DOHH2 (cell line): ENCODE data around the gene EFNA5.

ENCODE experiments used
- H3F3A ChIP-seq: fragments of 200-600 bp; sonication (generic), shearing (Covaris generic); 2 replicates; pipeline ENCODE4 v1.6.0; 2016; ENCODE audit warnings: antibody characterized with exemption, mild to moderate bottlenecking; ENCODE audit not compliant: control insufficient read depth, insufficient read depth
- H3K27ac ChIP-seq: fragments of 200-600 bp; sonication (generic); 2 replicates; pipeline ENCODE4 v1.5.1; 2014; ENCODE audit warnings: low read depth, mild to moderate bottlenecking, low read length, moderate library complexity
- H3K27me3 ChIP-seq: fragments of 200-600 bp; sonication (generic); 2 replicates; pipeline ENCODE4 v1.6.1; 2014; ENCODE audit warnings: mild to moderate bottlenecking, low read length, mixed read lengths; ENCODE audit not compliant: control insufficient read depth
- H3K36me3 ChIP-seq: fragments of 200-600 bp; sonication (generic); 2 replicates; pipeline ENCODE4 v1.6.1; 2014; ENCODE audit warnings: mild to moderate bottlenecking, low read length, moderate library complexity, mixed read lengths; ENCODE audit not compliant: control insufficient read depth
- H3K4me1 ChIP-seq: fragments of 200-600 bp; sonication (generic); 2 replicates; pipeline ENCODE4 v1.6.1; 2014; ENCODE audit warnings: mild to moderate bottlenecking, low read length, mixed read lengths; ENCODE audit not compliant: control insufficient read depth
- H3K4me2 ChIP-seq: fragments of 200-600 bp; sonication (generic); 2 replicates; pipeline ENCODE4 v1.6.0; 2014; ENCODE audit warnings: mild to moderate bottlenecking, low read length, moderate library complexity
- H3K4me3 ChIP-seq: fragments of 200-600 bp; sonication (generic); 2 replicates; pipeline ENCODE4 v1.5.1; 2014; ENCODE audit warnings: mild to moderate bottlenecking, low read length, mixed read lengths
- H3K79me2 ChIP-seq: fragments of 200-600 bp; sonication (generic); 2 replicates; pipeline ENCODE4 v1.6.1; 2014; ENCODE audit warnings: mild to moderate bottlenecking, low read length, mixed read lengths; ENCODE audit not compliant: control insufficient read depth
- H3K9me2 ChIP-seq: fragments of 200-600 bp; sonication (generic); replicated peaks from 2 replicates; pipeline ENCODE4 v1.6.1; 2014; ENCODE audit warnings: mild to moderate bottlenecking, low read length, mixed read lengths; ENCODE audit not compliant: control insufficient read depth
- H3K9me3 ChIP-seq: fragments of 200-600 bp; sonication (generic); 2 replicates; pipeline ENCODE4 v1.6.1; 2014; ENCODE audit warnings: antibody characterized with exemption, low read length, mixed read lengths; ENCODE audit not compliant: control insufficient read depth, insufficient read depth
- H4K20me1 ChIP-seq: fragments of 200-600 bp; sonication (generic); 2 replicates; pipeline ENCODE4 v1.6.0; 2014; ENCODE audit warnings: low read depth, mild to moderate bottlenecking, antibody characterized with exemption, low read length, moderate library complexity; ENCODE audit not compliant: control insufficient read depth, insufficient read depth
- CTCF ChIP-seq: fragments of 200-600 bp; sonication (generic); IDR thresholded peaks from one replicate; pipeline ENCODE4 v1.5.1; 2014; ENCODE audit warnings: antibody characterized with exemption, mild to moderate bottlenecking, low read depth, low read length; ENCODE audit not compliant: poor library complexity, severe bottlenecking
- EZH2phosphoT487 ChIP-seq: fragments of 200-600 bp; sonication (generic); IDR thresholded peaks from 2 replicates; pipeline ENCODE4 v1.6.1; 2017; ENCODE audit warnings: borderline replicate concordance, mild to moderate bottlenecking, antibody characterized with exemption, low read length, moderate library complexity, mixed read lengths

The EFNA5 gene

GRCh38 chr5:107504424-107504823, 166.3 kb downstream of the EFNA5 start:
- H3K27me3 ChIP-seq: no peaks in the 10 kb centered on the region
- no peaks in the 10 kb centered on the region for H3K9me3 ChIP-seq
- H3K9me2 ChIP-seq: no peaks in the 10 kb centered on the region
- H3K36me3 ChIP-seq: no peaks in the 10 kb centered on the region
- H3F3A ChIP-seq: no peaks in the 10 kb centered on the region
- no peaks in the 10 kb centered on the region for H4K20me1 ChIP-seq
- no peak overlapping the region for H3K4me3 ChIP-seq
- H3K27ac ChIP-seq: no peak overlapping the region
- H3K4me1 ChIP-seq: no peaks in the 10 kb centered on the region
- H3K4me2 ChIP-seq: no peak overlapping the region
- H3K79me2 ChIP-seq: no peaks in the 10 kb centered on the region
- TF ChIP-seq CTCF: no peak
- no peak for TF ChIP-seq EZH2phosphoT487

- Histone ChIP-seq H3K9me3 (no peaks in the 10 kb centered on the region), H3K4me1 (no peaks in the 10 kb centered on the region), H3K27ac (no peak overlapping the region), H3F3A (no peaks in the 10 kb centered on the region), H3K4me3 (no peak overlapping the region), H4K20me1 (no peaks in the 10 kb centered on the region), H3K9me2 (no peaks in the 10 kb centered on the region), H3K27me3 (no peaks in the 10 kb centered on the region), H3K36me3 (no peaks in the 10 kb centered on the region), H3K79me2 (no peaks in the 10 kb centered on the region), H3K4me2 (no peak overlapping the region)
- TF ChIP-seq EZH2phosphoT487: no peak
- no peak for TF ChIP-seq CTCF
These were observed 168.1 kb downstream of the EFNA5 start for GRCh38 chr5:107502676-107503060.

GRCh38 chr5:107501965-107502675, 168.6 kb downstream of the EFNA5 start:
- Histone ChIP-seq H3K27ac (no peak overlapping the region), H3K4me1 (no peaks in the 10 kb centered on the region), H3K4me2 (no peak overlapping the region), H3K79me2 (no peaks in the 10 kb centered on the region), H4K20me1 (no peaks in the 10 kb centered on the region), H3K4me3 (no peak overlapping the region), H3K9me3 (no peaks in the 10 kb centered on the region), H3K36me3 (no peaks in the 10 kb centered on the region), H3F3A (no peaks in the 10 kb centered on the region), H3K27me3 (no peaks in the 10 kb centered on the region), H3K9me2 (no peaks in the 10 kb centered on the region)
- TF ChIP-seq CTCF (no peak), EZH2phosphoT487 (no peak)
